GM21423 (cell line): ENCODE results near the gene RNU5D-1.
A peak's percentile ranks its signal among the peaks of the same experiment; 100 is the strongest.

Experiments used
- ATAC-seq: cut with Tn5 transposase; IDR thresholded peaks from one replicate; pipeline ENCODE4 v1.9.1; 2021; ENCODE audit warnings: mild to moderate bottlenecking, moderate library complexity; ENCODE audit not compliant: unreplicated experiment

The RNU5D-1 gene

DNA sequence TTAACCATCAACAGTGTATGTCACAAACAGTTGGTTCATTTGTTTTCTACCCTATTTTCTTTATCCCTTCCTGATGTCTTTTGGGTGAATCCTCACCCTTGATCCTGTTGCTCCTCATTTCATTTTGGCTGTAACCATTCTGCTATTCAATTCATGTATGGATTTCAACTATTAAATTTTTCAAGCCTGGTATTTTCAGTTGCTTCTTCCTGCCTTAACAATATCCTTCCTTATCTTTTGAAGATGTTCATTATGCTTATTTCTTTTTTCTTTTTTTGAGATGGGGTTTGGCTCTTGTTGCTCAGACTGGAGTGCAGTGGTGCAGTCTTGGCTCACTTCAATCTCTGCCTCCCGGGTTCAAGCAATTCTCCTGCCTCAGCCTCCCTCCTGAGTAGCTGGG is 2.8 kb upstream of the RNU5D-1 start:
- no peak for ATAC-seq

DNA sequence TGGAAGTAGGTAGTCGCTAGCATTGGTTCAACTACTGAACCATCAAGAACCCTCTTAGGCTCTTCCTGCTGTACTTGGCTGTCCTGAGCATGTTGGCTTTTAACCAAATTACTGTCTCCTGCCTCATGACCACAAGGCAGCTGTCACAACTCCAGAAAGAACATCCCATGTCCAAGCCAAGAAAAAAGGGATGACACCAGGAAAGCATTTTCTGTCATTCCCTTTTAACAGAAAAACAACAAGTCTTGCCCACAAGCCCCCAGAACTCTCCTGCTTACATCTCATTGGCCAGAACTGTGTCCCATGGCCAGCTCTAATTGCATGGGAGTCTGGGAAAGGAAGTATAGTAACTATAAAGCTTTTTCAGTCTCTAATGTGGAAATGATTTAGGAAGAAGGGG is 2.4 kb upstream of the RNU5D-1 start:
- no peak for ATAC-seq

DNA sequence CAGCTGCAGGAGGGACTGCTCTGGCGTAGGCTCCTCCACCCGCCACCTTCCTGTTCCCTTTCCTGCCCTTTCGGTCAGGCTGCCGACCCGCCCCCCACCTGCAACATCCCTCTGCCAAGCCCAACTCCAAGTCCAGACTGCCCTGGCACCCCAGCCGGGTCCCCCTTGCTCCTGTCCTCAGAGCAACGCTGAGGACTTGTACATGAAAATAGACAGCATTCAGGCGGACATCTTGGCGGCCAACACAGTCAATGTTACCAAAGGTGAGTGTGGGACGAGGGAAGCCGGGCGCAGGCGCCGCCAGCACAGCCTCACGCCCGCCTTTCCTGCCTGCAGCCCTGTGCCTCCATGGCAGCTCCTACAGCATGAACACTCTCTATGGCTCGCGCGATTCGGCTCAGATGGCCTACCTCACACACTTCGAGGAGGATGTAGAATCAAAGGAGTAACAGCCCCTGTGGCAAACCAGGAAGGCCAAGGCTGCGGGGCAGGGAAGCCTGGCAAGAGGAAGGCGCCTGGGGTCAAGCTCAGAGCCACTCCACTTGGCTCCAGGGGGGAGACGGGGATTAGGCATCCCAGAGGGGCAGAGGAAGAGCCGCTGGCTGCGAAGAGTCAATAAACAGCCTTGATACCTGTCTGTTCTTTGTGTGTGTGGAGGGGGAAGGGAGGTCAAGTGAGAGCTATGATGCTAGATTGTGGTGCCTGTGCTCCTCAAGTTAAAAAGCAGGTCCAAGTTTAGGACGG is 5.8 kb downstream of the RNU5D-1 start:
- no peak for ATAC-seq

DNA sequence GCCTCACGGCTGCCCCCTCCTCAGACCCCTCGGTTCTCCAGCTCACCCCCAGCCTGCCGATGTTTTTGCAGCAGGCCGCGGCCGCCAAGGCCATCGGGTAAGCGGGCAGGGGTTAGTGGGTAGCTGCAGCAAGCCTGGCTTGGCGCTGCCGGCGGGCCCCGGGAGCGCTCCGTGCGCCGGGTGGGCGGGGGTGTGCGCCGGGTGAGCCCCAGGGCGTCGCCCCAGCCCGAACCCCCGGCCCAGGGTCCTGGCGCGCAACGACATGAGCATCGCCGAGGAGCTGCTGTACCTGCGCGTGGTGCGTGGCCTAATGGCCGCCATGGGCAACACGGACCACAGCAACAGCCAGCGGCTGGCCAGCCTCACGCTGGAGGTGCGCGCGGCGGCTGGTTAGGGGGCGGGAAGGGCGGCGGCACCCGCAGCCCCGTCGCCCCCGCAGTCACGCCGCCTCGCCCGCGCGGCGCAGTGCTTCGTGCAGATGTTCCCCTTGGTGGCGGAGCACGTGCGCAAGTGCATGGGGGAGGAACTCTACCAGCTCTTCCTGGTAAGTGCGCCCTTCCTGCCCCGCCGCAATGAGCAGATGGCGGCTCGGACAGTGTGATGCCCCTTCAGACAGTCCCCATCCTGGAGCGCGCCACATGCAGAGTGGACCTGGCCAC is 6.5 kb downstream of the RNU5D-1 start:
- no peak for ATAC-seq

DNA sequence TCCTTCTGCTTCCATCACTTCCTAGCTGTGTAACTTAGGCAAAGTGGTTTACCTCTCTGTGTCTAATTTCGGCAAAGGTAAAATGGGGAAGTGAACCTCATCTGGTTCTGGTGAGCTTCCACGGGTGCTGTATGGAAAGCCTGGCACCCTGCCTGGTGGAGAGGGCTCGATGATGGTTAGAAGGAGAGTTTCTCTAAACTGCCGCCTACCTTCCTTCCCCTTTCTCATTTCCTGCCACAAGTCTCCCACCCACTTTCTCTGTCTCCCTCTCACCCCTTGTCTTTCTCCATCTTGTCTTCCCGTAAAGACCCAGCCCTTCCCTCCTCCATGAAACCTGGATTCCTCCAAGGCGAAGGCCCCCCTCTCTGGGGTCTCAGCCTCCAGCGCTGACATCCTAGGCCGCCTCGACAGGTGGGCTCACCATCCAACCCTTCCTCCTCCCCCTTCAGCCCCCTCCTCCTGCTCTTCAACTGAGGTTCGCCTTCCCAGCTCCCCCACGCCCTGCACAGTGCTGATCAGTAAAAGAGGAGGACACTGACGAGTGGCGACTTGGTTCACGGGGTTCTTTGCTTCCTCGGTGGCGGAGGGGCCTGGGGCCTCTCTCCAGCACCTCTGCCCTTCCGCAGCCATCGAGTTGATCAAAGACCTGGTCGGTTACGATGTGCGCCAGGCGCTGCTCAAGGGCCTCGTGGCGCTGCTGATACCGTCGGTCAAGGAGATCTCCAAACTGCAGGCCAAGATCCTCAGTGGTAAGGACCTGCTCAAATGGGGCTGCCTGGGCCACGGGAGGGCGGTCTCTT is 7.3 kb downstream of the RNU5D-1 start:
- ATAC-seq, result no peak

DNA sequence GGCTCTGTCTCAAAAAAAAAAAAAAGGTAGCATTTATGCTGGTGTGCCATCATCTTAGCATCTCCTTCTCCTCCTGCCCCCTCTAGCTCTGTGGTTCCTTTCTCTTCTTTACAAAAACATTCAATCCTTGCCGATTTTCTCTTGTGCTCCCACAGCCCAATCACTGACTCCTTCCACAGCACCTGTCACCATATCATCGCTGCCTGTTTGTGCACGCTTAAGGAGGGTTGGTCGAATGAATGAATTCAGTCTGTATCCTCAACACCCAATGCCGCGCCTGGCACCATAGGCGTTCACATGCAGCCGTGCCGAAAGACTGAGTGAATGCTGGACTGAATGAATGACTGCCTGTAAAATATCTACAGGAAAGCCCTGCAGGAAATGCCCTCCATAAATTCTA is 7.9 kb downstream of the RNU5D-1 start:
- ATAC-seq, result no peak

DNA sequence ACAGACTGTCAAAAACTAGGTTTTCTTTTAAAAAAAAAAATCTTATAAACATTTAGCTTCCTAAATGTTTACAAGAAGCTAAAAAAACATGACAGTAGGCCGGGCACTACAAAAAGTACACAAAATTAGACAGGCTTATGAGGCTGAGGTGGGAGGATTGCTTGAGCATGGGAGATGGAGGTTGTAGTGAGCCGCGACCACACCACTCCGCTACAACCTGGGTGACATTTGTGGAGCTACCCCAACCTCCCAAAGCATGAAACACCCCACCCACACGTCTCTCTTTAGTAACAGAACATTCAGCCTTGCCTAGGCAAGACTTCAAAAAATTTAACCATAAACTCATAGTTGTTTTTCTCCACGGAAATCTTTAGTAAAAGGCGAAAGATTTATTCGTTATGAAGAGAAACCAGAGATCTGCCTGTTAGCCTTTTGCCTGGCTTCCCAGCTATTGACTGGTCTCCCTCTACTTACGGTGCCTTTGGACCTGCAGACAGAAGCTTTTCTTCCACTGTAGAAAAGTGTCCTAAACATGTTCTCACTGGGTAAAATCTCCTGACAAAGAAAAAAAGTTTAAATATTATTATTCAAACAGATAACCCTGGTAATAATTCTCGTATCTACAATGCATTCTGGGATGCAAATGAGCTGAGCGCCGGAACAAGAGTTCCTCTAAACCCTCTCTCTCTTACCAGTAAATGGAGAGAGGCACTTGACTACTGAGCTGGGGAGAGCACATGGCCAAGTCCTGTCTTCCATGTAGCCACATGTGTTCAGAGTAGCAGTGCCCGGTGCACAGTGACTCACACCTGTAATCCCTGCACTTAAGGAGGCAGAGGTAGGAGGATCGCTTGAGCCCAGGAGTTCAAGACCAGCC is 9.2 kb downstream of the RNU5D-1 start:
- peak; percentile 67 for ATAC-seq

DNA sequence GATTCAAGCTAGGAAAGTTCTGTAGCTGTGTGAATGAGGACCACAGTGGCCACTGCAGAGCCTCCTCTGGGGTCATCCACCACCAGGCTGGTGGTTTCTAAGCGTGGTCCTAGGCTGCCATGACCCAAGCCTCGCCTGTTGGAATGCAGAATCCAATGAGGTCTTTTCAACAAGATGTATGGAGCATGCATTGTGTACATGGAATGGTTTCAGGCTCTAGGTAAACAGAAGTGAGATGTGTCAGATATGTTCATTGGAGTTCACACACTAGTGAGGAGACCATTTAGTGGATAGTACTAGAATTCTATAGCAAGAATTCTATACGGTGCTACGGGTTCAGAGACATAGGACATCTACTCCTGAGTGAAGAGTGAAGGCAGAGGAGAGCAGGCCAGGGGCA is 10.7 kb downstream of the RNU5D-1 start:
- ATAC-seq, result no peak

DNA sequence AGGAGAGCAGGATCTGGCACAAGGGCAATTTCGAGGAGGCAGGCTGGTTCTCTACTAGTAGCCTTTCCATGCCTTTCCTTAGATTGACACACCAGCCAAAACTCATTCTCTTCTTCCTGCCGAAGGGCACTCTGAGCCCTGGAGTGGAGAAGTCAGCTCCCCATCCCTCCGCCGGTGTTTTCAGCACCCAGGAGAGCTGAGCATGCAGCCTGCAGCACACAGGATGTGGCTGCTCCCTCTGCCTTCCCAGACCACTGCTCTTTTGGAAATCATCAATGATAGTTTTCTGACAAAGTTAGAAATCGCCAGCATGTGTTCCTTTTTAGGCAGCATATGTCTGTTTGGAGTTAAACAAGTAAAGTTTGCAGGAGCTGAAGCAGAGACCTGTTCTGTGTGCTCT is 11.7 kb downstream of the RNU5D-1 start:
- no peak for ATAC-seq

DNA sequence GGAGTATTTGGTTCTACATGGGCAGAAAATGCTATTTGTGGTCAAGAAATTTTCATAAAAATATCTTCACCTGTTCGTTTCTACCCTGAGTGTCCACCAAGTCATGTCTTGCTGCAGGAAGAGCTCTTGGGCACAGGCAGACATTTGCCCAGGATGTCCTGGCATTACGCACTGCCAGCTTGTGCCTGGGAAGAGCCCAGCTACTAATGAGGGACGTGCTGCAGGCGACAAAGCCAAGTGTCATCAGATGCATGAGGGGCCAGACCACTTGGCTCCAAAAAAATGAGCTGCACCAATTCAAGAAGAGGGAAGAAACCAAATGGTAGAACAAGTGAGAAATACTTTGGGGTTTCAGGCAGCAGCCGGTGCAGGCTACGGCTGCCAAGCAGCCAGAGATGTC is 12.9 kb downstream of the RNU5D-1 start:
- ATAC-seq, result no peak

DNA sequence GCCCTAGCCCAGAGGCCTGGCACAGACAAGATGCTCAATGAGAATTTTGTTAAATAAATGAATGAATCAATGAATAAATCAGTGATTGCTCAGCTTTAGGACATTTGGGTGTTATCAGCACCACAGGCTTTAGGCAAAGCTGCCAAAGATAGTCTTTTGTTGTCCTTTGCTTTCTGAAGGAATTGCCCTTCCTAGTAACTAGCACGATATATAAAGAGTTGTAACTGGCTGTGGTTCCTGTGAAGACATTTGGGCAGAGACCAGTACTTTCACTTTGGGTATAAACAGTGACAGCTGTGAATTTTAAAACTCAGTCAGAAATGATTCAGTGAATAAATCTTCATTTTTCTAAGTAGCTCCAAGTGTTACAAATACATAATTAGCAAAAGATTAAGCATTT is 13.3 kb downstream of the RNU5D-1 start:
- no peak for ATAC-seq

DNA sequence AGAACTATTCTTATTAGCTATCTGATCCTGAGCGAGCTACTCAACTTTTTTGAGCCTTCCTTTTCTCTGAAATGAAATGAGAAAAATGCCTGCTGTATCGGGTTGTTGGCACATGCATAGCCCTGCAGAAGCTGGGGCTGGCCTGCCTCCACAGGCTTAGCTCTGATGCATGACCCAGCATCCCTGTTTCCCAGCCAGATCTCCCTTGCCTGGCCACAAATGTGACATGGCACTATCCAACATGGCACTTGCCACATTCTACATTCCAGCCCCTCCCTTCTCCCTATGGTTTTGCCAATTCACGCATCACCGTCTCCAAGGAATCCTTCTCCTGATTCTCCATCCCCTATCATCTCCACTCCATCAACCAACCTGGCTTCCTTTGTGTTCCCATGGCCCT is 13.8 kb downstream of the RNU5D-1 start:
- ATAC-seq, result no peak

DNA sequence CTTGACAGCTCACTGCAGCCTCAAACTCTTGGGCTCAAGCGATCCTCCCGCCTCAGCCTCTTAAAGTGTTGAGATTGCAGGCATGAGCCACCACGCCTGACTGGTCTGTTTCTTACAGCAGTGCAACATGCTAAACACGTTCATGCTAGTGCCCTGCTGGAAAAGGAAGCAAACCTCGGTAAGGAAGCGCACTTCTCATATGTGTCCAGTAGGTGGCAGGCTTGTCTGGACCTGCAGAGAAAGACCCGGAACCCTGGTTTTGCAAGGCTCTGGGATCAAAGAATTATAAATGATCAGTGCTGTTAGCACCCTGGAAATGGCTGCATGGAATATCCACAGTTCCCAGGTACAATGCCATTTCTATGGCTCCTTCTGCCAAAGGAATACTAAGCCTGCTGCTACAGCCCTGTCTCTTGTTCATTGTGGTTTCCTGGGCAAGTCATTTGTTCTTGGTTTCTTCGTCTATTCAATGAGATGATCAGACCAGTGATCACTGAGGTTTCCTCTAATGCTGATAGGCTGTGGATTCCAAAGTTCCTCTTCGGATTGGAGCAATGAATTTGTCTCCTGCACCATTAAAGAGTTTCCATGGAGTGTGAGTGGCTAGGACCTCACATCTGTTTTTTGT is 15.9 kb downstream of the RNU5D-1 start:
- ATAC-seq, result no peak

DNA sequence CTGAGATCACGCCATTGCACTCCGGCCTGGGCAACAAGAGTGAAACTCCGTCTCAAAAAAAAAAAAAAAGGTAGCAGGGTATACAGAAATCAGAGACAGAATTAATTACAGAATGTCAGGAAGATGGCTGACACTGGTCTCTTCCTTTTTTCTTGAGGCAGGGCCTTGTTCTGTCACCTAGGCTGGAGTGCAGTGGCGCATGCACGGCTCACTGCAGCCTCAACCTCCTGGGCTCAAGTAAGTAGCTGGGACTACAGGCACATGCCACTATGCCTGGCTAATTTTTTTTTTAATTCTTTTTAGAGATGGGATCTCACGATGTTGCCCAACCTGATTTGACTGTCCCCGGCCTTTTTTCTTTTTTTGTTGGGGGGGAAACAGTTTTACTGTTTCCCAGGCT is 16.4 kb downstream of the RNU5D-1 start:
- ATAC-seq, result no peak

DNA sequence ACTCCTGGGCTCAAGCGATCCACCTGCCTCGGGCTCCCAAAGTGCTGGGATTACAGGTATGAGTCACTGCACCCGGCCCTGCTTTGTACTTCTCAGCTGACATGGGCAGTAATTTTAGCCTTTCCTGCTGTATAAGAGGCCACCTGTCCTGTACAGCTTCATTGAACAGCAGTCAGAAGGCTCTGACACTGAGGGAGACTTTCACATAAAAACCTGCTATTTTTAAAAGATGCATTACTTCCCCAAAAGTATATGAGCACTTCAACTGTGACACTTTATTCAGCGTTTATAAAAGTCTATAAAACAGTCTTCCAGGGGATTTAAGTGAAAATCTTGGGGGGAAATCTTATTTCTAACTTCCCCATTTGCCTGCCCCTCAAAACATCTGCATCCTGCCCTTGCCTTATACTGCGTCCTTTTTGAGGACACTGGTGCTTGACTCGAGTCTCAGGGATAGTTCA is 17.6 kb downstream of the RNU5D-1 start:
- ATAC-seq, result no peak

DNA sequence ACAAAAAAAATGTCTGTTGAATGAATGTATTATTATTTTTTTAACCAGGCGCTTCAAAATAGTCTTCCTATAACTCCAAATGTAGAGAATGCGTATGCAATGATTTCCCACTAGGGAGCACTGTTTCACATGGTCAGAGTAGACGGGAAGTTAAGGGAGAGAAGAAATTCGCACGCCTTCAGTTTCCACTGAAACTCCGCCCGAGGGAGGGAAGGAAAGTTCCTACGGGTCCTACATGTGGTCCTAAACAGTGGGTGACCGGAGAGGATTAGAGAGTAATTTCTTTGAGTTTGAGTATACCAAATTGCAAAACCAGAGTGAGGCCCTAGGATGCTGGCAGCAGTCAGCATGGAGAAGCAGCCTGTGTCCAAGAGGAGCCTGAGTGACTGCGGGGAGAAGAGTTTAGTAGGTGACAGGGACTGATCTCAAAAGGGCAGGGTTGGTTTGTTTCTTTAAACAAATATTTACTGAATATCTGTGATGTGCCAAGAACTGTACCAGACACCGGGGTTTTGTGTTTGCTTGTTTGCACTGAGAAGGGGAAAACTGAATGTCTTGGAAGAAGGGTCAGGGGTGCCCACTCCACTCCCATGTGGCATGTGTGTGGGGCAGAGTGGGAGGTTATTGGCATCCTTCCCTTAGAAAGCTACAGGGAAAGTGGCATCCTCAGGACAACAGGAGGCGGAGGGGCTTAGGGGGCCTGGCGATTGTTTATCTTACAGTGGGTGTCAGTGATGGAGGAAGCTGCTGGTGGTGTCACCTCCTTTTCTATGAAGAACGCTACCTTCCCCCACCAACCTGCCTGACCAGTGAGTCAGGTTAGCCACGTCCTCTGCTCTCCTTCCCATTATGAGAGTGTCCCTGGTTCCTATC is 22.8 kb downstream of the RNU5D-1 start:
- ATAC-seq, result no peak

DNA sequence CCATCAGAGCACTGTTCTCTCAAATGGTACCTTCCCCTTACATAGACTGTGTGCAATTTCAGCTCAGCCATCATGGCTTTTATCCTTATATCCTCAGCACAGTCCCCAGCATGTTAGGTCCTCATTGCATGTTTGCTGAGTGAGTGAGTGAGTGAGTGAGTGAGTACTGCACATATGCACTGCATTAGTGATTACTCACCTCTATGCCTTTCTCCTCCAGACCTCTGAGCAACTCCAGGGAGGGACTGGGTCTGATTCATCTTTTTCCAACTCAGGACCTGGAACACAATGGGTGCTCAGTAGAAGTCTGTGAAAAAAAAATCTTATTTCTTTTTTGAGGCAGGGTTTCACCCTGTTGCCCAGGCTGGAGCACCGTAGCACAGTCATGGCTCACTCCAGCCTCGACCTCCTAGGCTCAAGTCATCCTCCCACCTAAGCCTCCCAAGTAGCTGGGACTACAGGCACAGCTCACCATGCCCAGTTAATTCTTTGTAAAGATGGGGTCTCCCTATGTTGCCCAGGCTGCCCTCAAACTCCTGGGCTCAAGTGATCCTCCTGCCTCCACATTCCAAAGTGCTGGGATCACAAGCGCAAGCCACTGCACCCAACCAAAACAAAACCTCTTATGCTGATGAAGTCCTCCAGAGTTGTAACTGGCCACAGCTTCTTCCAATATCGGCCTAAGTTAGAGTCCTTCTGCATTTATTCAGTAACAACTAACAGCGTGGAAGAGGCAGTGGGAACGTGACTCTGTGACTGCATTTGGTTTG is 23.7 kb downstream of the RNU5D-1 start:
- ATAC-seq, result no peak

DNA sequence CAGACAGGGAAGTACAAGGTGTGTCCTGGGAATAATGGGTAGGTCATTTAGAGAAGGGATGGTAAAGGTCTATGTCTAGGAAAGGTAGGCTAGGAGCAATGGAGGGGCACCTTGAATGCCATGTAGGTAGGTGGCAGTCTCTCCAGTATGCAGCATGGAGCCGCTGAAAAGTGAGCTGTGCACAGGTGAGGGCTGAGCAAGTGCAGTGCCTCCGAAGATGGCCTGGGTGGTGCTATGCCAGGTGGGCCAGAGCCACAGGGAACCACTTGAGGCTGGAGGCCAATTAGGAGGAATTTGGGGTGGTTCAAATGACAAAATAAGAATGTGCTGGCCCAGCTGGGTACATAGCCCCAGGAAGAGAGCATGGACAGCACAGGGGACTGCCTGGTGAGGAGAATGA is 25.0 kb downstream of the RNU5D-1 start:
- ATAC-seq, result no peak

DNA sequence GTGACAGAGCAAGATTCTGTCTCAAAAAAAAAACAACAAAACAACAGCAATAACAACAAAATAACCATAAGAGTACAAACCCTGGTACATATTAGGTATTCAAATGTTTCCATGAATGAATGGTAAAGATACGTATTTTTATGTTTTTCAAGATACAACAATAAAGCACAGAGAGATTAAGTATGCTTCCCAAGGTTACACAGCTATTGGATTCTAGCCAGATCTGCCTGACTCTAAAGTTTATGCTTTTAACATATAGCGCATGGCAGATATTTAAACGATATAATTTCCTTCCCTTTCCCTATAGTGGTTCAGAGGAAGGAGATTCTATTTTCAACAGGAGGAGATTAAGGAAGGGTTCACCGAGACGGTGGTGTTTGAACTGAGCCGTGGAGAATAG is 25.5 kb downstream of the RNU5D-1 start:
- ATAC-seq, result no peak
